Epithelial cell of prostate (primary cell): ENCODE results near the gene PIM1.
"Not testable (repeated sequence)": the region's sequence is repeated elsewhere in the genome, so short reads cannot be mapped to it uniquely, and the experiment has no call there.

Experiments used
- DNase-seq: peaks from one replicate; pipeline ENCODE4 v3.0.0-alpha.2; 2011; ENCODE audit warnings: low read depth, low spot score
- H3K27ac ChIP-seq: fragments of 450-650 bp; 2 replicates; pipeline ENCODE4 v1.5.1; 2017; ENCODE audit warnings: mild to moderate bottlenecking

Gene PIM1

GRCh38 chr6:37170273-37171200 lies 585 bp downstream of the PIM1 start:
- peak overlapping the region; percentile 94 for H3K27ac ChIP-seq
- no peak for DNase-seq

GRCh38 chr6:37171201-37171969 lies 1.4 kb downstream of the PIM1 start:
- DNase-seq: no peak
- H3K27ac ChIP-seq: peak overlapping the region; percentile 94

- H3K27ac ChIP-seq: peak overlapping the region; percentile 94
- DNase-seq: peak; percentile 70
Observed at GRCh38 chr6:37171970-37172812, 2.2 kb downstream of the PIM1 start.

GRCh38 chr6:37172912-37173492 lies 3.0 kb downstream of the PIM1 start:
- no peak for DNase-seq
- peak overlapping the region; percentile 94 for H3K27ac ChIP-seq

GRCh38 chr6:37173493-37174195 lies 3.7 kb downstream of the PIM1 start:
- peak overlapping the region; percentile 94 for H3K27ac ChIP-seq
- DNase-seq: no peak

GRCh38 chr6:37174196-37174514 lies 4.2 kb downstream of the PIM1 start:
- DNase-seq: no peak

GRCh38 chr6:37174515-37175331 lies 4.8 kb downstream of the PIM1 start:
- peak overlapping the region; percentile 94 for H3K27ac ChIP-seq
- no peak for DNase-seq

More at GRCh38 chr6:37174196-37174514, 4.2 kb downstream of the PIM1 start:
- H3K27ac ChIP-seq: peak overlapping the region; percentile 94

- no peak for DNase-seq
Observed at GRCh38 chr6:37175332-37176267, 5.6 kb downstream of the PIM1 start.

GRCh38 chr6:37176268-37177076 lies 6.5 kb downstream of the PIM1 start:
- peak overlapping the region; percentile 2 for H3K27ac ChIP-seq
- no peak for DNase-seq

More at GRCh38 chr6:37175332-37176267, 5.6 kb downstream of the PIM1 start:
- peak overlapping the region; percentile 94 for H3K27ac ChIP-seq

GRCh38 chr6:37177077-37177934 lies 7.4 kb downstream of the PIM1 start:
- peak overlapping the region; percentile 2 for H3K27ac ChIP-seq
- DNase-seq: no peak

GRCh38 chr6:37177935-37178517 lies 8.1 kb downstream of the PIM1 start:
- no peak overlapping the region for H3K27ac ChIP-seq
- no peak for DNase-seq

GRCh38 chr6:37180075-37180474 lies 10.1 kb downstream of the PIM1 start:
- DNase-seq: no peak
- no peak overlapping the region for H3K27ac ChIP-seq

- H3K27ac ChIP-seq: not testable (repeated sequence)
Observed at GRCh38 chr6:37180610-37181009, 10.7 kb downstream of the PIM1 start.

GRCh38 chr6:37182736-37183590 lies 13.0 kb downstream of the PIM1 start:
- no peak overlapping the region for H3K27ac ChIP-seq
- DNase-seq: no peak

More at GRCh38 chr6:37180610-37181009, 10.7 kb downstream of the PIM1 start:
- DNase-seq: not testable (repeated sequence)
